ENCODE data around the gene FRMD1.

Gene FRMD1

DNA sequence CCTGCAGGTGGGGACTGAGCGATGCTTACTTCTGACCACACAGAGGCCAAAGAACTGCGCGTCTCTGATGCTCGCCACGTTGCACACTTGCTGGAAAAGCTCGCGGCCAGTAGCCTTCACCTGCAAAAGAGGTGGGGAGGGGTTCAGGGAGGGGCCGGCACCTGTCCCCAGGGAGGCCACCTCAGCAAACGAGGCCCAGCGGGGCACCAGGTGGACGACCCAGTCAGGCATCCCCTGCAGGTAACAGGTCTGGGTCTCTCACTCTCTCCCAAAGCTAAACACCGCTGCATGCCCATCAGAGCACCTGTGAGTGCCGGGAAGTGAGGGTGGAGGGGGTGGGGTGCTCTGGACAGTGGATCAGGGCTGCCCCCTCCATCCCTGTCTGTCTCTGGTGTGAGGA lies 3.8 kb downstream of the FRMD1 start:
- Histone ChIP-seq H3K4me2 (ENCODE audit: low read length) (no peak overlapping the region), H2BK120ac (ENCODE audit: low read depth, low read length) (no peak overlapping the region), H3K9ac (ENCODE audit: low read length) (no peak overlapping the region), H4K5ac (ENCODE audit: low read length) (no peak overlapping the region), H3K4me1 (ENCODE audit: control insufficient read depth, low read depth, low read length) (no peaks in the 10 kb centered on the region), H3K4me3 (ENCODE audit: low read length) (no peak overlapping the region), H3K4ac (ENCODE audit: low read depth, low read length) (no peak overlapping the region), H2BK5ac (ENCODE audit: low read length) (no peak overlapping the region), H3K23ac (ENCODE audit: low read length) (no peak overlapping the region), H2BK15ac (replicated peaks; ENCODE audit: low read depth) (no peak overlapping the region), H3K79me1 (ENCODE audit: low read length) (no peaks in the 10 kb centered on the region), H3K79me2 (ENCODE audit: control insufficient read depth, insufficient read depth, low read length) (no peaks in the 10 kb centered on the region), H3K18ac (ENCODE audit: low read length) (no peak overlapping the region), H4K8ac (ENCODE audit: low read depth, low read length) (no peak overlapping the region), H2AK5ac (ENCODE audit: low read length) (no peak overlapping the region), H3K27me3 (ENCODE audit: insufficient read depth, low read length, poor library complexity) (no peaks in the 10 kb centered on the region), H3K36me3 (ENCODE audit: control insufficient read depth, insufficient read depth, low read length) (no peaks in the 10 kb centered on the region), H3K56ac (ENCODE audit: low read length) (no peak overlapping the region), H3K27ac (ENCODE audit: low read depth, low read length) (no peak overlapping the region)
- no CpG with 5 or more reads among the region's 13 CpGs for WGBS (ENCODE audit: extremely low coverage, insufficient coverage, low lambda C conversion rate)
- no peak for DNase-seq

DNA sequence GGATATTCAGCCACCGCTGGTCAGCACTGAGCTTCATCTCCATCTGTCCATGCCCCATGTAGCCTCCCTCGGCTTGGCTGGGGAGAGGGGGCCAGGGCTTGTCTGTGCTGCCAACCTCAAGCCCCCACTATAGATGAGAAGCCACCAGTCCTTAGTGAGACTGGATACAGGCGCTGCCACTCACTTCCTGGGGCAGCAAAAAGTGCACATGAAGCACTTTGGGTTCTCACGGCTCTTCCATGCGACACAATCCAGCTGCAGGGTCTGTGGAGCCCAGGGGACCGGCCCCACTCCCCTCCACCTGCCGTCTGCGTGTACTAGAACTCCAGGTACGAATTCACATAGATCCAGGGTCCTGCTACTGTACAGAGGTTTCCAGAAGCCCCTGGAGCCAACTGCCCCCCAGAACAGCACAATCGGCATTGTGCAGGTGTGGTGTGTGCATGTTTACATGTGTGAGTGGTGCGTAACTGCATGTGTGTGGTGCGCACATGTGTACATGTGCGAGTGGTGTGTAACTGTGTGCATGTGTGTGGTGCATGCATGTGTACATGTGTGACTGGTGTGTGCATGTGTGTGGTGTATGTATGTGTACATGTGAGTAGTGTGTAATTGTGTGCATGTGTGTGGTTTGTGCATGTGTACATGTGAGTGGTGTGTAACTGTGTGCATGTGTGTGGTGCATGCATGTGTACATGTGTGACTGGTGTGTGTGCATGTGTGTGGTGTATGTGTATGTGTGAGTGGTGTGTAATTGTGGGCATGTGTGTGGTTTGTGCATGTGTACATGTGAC lies 4.9 kb downstream of the FRMD1 start:
- H3K23ac ChIP-seq (ENCODE audit: low read length), result no peak overlapping the region
- no peak overlapping the region for H3K4ac ChIP-seq (ENCODE audit: low read depth, low read length)
- WGBS (ENCODE audit: extremely low coverage, insufficient coverage, low lambda C conversion rate), result no CpG with 5 or more reads among the region's 13 CpGs
- H3K4me1 ChIP-seq (ENCODE audit: control insufficient read depth, low read depth, low read length), result no peaks in the 10 kb centered on the region
- no peak overlapping the region for H2BK15ac ChIP-seq (replicated peaks; ENCODE audit: low read depth)
- H3K4me2 ChIP-seq (ENCODE audit: low read length), result no peak overlapping the region
- no peaks in the 10 kb centered on the region for H3K79me2 ChIP-seq (ENCODE audit: control insufficient read depth, insufficient read depth, low read length)
- no peak overlapping the region for H3K9ac ChIP-seq (ENCODE audit: low read length)
- no peak overlapping the region for H3K18ac ChIP-seq (ENCODE audit: low read length)
- no peak overlapping the region for H3K27ac ChIP-seq (ENCODE audit: low read depth, low read length)
- no peak overlapping the region for H3K4me3 ChIP-seq (ENCODE audit: low read length)
- H3K56ac ChIP-seq (ENCODE audit: low read length), result no peak overlapping the region
- H2BK5ac ChIP-seq (ENCODE audit: low read length), result no peak overlapping the region
- H3K79me1 ChIP-seq (ENCODE audit: low read length), result no peaks in the 10 kb centered on the region
- no peak overlapping the region for H4K8ac ChIP-seq (ENCODE audit: low read depth, low read length)
- no peaks in the 10 kb centered on the region for H3K36me3 ChIP-seq (ENCODE audit: control insufficient read depth, insufficient read depth, low read length)
- no peak overlapping the region for H2BK120ac ChIP-seq (ENCODE audit: low read depth, low read length)
- H4K5ac ChIP-seq (ENCODE audit: low read length), result no peak overlapping the region
- H3K27me3 ChIP-seq (ENCODE audit: insufficient read depth, low read length, poor library complexity), result no peaks in the 10 kb centered on the region
- DNase-seq, result no peak
- H2AK5ac ChIP-seq (ENCODE audit: low read length), result no peak overlapping the region

DNA sequence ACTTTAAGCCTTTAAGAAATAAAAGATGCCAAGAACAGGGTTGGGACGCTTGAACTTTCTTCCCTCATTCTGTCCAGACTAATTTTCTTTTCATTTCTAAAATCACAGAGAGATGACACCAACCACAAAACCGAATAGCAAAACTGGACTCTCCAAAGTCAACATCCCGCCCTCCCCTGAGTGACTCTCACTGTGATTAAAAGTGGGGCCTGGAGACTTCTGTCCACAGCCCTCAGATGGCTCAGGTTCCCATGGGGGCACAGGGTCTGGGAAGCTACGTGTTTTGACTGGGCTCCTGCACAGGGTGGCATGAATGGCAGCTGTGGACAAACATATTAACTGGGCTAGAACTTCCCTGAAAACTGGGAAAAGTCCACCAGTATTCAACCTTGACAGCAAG lies 6.3 kb downstream of the FRMD1 start:
- DNase-seq, result no peak
- Histone ChIP-seq H2BK120ac (ENCODE audit: low read depth, low read length) (no peak overlapping the region), H2BK5ac (ENCODE audit: low read length) (no peak overlapping the region), H3K36me3 (ENCODE audit: control insufficient read depth, insufficient read depth, low read length) (no peaks in the 10 kb centered on the region), H3K79me2 (ENCODE audit: control insufficient read depth, insufficient read depth, low read length) (no peaks in the 10 kb centered on the region), H3K9ac (ENCODE audit: low read length) (no peak overlapping the region), H3K27ac (ENCODE audit: low read depth, low read length) (no peak overlapping the region), H3K18ac (ENCODE audit: low read length) (no peak overlapping the region), H3K23ac (ENCODE audit: low read length) (no peak overlapping the region), H3K4me1 (ENCODE audit: control insufficient read depth, low read depth, low read length) (no peaks in the 10 kb centered on the region), H4K8ac (ENCODE audit: low read depth, low read length) (no peak overlapping the region), H3K4ac (ENCODE audit: low read depth, low read length) (no peak overlapping the region), H4K5ac (ENCODE audit: low read length) (no peak overlapping the region), H3K56ac (ENCODE audit: low read length) (no peak overlapping the region), H2AK5ac (ENCODE audit: low read length) (no peak overlapping the region), H3K27me3 (ENCODE audit: insufficient read depth, low read length, poor library complexity) (no peaks in the 10 kb centered on the region), H3K79me1 (ENCODE audit: low read length) (no peaks in the 10 kb centered on the region), H3K4me3 (ENCODE audit: low read length) (no peak overlapping the region), H2BK15ac (replicated peaks; ENCODE audit: low read depth) (no peak overlapping the region), H3K4me2 (ENCODE audit: low read length) (no peak overlapping the region)
- no CpG with 5 or more reads among the region's 4 CpGs for WGBS (ENCODE audit: extremely low coverage, insufficient coverage, low lambda C conversion rate)

DNA sequence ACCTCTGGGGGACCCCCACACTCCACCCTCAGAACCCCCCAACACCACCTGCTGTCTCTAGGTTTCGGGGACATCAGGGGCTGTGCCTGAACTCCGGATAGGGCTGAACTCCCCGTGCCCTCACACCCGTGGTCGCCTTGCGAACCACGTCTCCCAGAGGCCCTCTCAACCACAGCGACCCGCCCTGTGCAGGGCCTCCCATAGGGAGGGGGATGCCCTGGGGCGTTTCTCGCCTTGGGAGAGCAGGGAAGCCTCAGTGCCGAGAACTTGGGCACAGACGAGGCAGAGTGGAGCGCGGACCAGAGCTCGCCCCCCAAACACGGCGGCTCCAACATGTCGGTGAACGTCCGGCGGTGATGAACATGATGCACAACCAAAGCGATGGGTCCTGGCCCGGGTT lies 6.8 kb downstream of the FRMD1 start:
- no CpG with 5 or more reads among the region's 24 CpGs for WGBS (ENCODE audit: extremely low coverage, insufficient coverage, low lambda C conversion rate)

DNA sequence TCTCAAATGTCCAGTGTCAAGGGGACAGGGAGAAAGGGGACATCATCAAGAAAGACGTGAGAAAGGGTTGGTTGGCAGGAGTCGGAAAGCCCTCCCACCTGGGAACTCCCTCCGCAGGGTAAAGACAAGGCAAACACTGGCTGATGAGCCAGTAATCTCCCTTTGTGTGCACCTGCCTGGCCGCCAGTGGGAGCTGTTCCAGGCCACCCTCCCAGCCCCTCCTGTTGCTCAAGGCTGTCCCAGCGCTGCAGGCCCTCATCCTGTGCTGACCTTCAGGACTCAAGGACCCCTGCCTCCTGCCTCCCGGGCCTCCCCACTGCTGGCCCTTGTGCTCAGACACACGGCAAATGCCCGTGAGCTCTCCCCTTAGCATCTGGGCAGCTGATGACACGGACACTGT lies 7.4 kb downstream of the FRMD1 start:
- H3K4me1 ChIP-seq (ENCODE audit: control insufficient read depth, low read depth, low read length), result no peaks in the 10 kb centered on the region
- H3K4me3 ChIP-seq (ENCODE audit: low read length), result no peak overlapping the region
- H2BK5ac ChIP-seq (ENCODE audit: low read length), result no peak overlapping the region
- no peaks in the 10 kb centered on the region for H3K79me2 ChIP-seq (ENCODE audit: control insufficient read depth, insufficient read depth, low read length)
- no CpG with 5 or more reads among the region's 9 CpGs for WGBS (ENCODE audit: extremely low coverage, insufficient coverage, low lambda C conversion rate)
- no peak overlapping the region for H4K5ac ChIP-seq (ENCODE audit: low read length)
- no peak overlapping the region for H2AK5ac ChIP-seq (ENCODE audit: low read length)
- no peak overlapping the region for H3K18ac ChIP-seq (ENCODE audit: low read length)
- peak; percentile 79 for DNase-seq
- no peaks in the 10 kb centered on the region for H3K79me1 ChIP-seq (ENCODE audit: low read length)
- no peaks in the 10 kb centered on the region for H3K27me3 ChIP-seq (ENCODE audit: insufficient read depth, low read length, poor library complexity)
- H3K9ac ChIP-seq (ENCODE audit: low read length), result no peak overlapping the region
- H3K4me2 ChIP-seq (ENCODE audit: low read length), result no peak overlapping the region
- no peak overlapping the region for H2BK15ac ChIP-seq (replicated peaks; ENCODE audit: low read depth)
- H4K8ac ChIP-seq (ENCODE audit: low read depth, low read length), result no peak overlapping the region
- H3K56ac ChIP-seq (ENCODE audit: low read length), result no peak overlapping the region
- no peak overlapping the region for H2BK120ac ChIP-seq (ENCODE audit: low read depth, low read length)
- no peak overlapping the region for H3K4ac ChIP-seq (ENCODE audit: low read depth, low read length)
- H3K36me3 ChIP-seq (ENCODE audit: control insufficient read depth, insufficient read depth, low read length), result no peaks in the 10 kb centered on the region
- no peak overlapping the region for H3K27ac ChIP-seq (ENCODE audit: low read depth, low read length)
- no peak overlapping the region for H3K23ac ChIP-seq (ENCODE audit: low read length)

More for the DNA sequence above, 6.8 kb downstream of the FRMD1 start:
- Histone ChIP-seq H3K18ac (ENCODE audit: low read length) (no peak overlapping the region), H3K36me3 (ENCODE audit: control insufficient read depth, insufficient read depth, low read length) (no peaks in the 10 kb centered on the region), H3K4ac (ENCODE audit: low read depth, low read length) (no peak overlapping the region), H2AK5ac (ENCODE audit: low read length) (no peak overlapping the region), H2BK5ac (ENCODE audit: low read length) (no peak overlapping the region), H3K79me1 (ENCODE audit: low read length) (no peaks in the 10 kb centered on the region), H3K23ac (ENCODE audit: low read length) (no peak overlapping the region), H3K56ac (ENCODE audit: low read length) (no peak overlapping the region), H2BK120ac (ENCODE audit: low read depth, low read length) (no peak overlapping the region), H3K4me1 (ENCODE audit: control insufficient read depth, low read depth, low read length) (no peaks in the 10 kb centered on the region), H2BK15ac (replicated peaks; ENCODE audit: low read depth) (no peak overlapping the region), H3K9ac (ENCODE audit: low read length) (no peak overlapping the region), H4K8ac (ENCODE audit: low read depth, low read length) (no peak overlapping the region), H4K5ac (ENCODE audit: low read length) (no peak overlapping the region), H3K79me2 (ENCODE audit: control insufficient read depth, insufficient read depth, low read length) (no peaks in the 10 kb centered on the region), H3K27me3 (ENCODE audit: insufficient read depth, low read length, poor library complexity) (no peaks in the 10 kb centered on the region), H3K4me2 (ENCODE audit: low read length) (no peak overlapping the region), H3K4me3 (ENCODE audit: low read length) (no peak overlapping the region), H3K27ac (ENCODE audit: low read depth, low read length) (no peak overlapping the region)
- DNase-seq, result no peak

DNA sequence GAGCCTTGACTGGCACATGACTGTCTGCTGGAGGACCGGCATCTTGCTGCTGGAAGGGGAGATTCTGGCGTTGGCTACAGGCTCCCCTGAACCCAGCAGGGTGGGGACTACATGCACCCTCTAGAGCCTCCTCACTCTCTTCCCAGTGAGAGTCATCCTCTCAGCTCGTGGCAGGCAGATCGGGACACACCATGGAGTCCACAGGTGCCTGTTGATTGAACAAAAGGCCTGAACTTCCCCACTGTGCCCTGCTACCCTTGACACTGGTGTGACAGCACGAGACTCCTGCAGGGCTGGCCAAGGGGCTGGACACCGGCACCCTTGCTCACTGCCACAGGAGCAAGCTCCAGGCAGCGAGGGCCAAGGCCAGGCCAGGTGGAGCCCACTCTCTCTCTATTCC lies 8.2 kb downstream of the FRMD1 start:
- no peaks in the 10 kb centered on the region for H3K79me1 ChIP-seq (ENCODE audit: low read length)

More for the DNA sequence above, 8.2 kb downstream of the FRMD1 start:
- no peak overlapping the region for H3K4me3 ChIP-seq (ENCODE audit: low read length)
- no peak overlapping the region for H4K8ac ChIP-seq (ENCODE audit: low read depth, low read length)
- H3K27me3 ChIP-seq (ENCODE audit: insufficient read depth, low read length, poor library complexity), result no peaks in the 10 kb centered on the region
- no peak overlapping the region for H3K9ac ChIP-seq (ENCODE audit: low read length)
- no peak overlapping the region for H2BK5ac ChIP-seq (ENCODE audit: low read length)
- no peak overlapping the region for H3K56ac ChIP-seq (ENCODE audit: low read length)
- no peak overlapping the region for H3K18ac ChIP-seq (ENCODE audit: low read length)
- no peak overlapping the region for H2AK5ac ChIP-seq (ENCODE audit: low read length)
- no peak overlapping the region for H3K23ac ChIP-seq (ENCODE audit: low read length)
- no peak overlapping the region for H2BK15ac ChIP-seq (replicated peaks; ENCODE audit: low read depth)
- H2BK120ac ChIP-seq (ENCODE audit: low read depth, low read length), result no peak overlapping the region
- no peak for DNase-seq
- no peak overlapping the region for H3K4me2 ChIP-seq (ENCODE audit: low read length)
- H4K5ac ChIP-seq (ENCODE audit: low read length), result no peak overlapping the region
- H3K4ac ChIP-seq (ENCODE audit: low read depth, low read length), result no peak overlapping the region
- no peaks in the 10 kb centered on the region for H3K4me1 ChIP-seq (ENCODE audit: control insufficient read depth, low read depth, low read length)
- no peaks in the 10 kb centered on the region for H3K36me3 ChIP-seq (ENCODE audit: control insufficient read depth, insufficient read depth, low read length)
- no peaks in the 10 kb centered on the region for H3K79me2 ChIP-seq (ENCODE audit: control insufficient read depth, insufficient read depth, low read length)
- no CpG with 5 or more reads among the region's 7 CpGs for WGBS (ENCODE audit: extremely low coverage, insufficient coverage, low lambda C conversion rate)
- no peak overlapping the region for H3K27ac ChIP-seq (ENCODE audit: low read depth, low read length)
